ENCODE measurements around the gene BRME1. TPM values are rescaled to one million over a fixed set of nuclear protein-coding genes. Genes with fewer than 3 reads are reported as not detected.
A peak's percentile ranks its signal among the peaks of the same experiment; 100 is the strongest.

Gene BRME1
- total and polyA plus RNA-seq, 2 of the 13 experiments (the other 11 are each of a cell fraction or from before 2014, with no cell fraction given): 0.74 to 1.5 TPM

- no peak for TF ChIP-seq IKZF4 (CRISPR knock-in tag; IDR thresholded peaks at IDR 0.05; ENCODE audit: borderline replicate concordance, low read depth, not compliant biosample characterization)
- TF ChIP-seq ATF1 (CRISPR knock-in tag; IDR thresholded peaks at IDR 0.05): no peak
- TF ChIP-seq FLYWCH1 (CRISPR knock-in tag; IDR thresholded peaks at IDR 0.05): no peak
- TF ChIP-seq GPBP1L1 (CRISPR knock-in tag; IDR thresholded peaks at IDR 0.05): no peak
- peak; percentile 33 for TF ChIP-seq ASH2L (IDR thresholded peaks at IDR 0.05; ENCODE audit: insufficient read length, low read depth, low read length)
- no peak for TF ChIP-seq RNF219 (CRISPR knock-in tag; IDR thresholded peaks at IDR 0.05)
- TF ChIP-seq ZBTB14 (CRISPR knock-in tag; IDR thresholded peaks at IDR 0.05): no peak
- no peak for TF ChIP-seq CBX1 (IDR thresholded peaks at IDR 0.05; ENCODE audit: low read depth)
- no peak for TF ChIP-seq SIN3A (IDR thresholded peaks at IDR 0.05; ENCODE audit: borderline replicate concordance, low read depth, low read length)
- no peak for TF ChIP-seq ZBTB3 (CRISPR knock-in tag; IDR thresholded peaks at IDR 0.05; ENCODE audit: borderline replicate concordance, low read depth)
- TF ChIP-seq CEBPB (IDR thresholded peaks at IDR 0.05; ENCODE audit: borderline replicate concordance, low read depth, low read length): no peak
- no peak for TF ChIP-seq KDM2A (CRISPR knock-in tag; IDR thresholded peaks at IDR 0.05; ENCODE audit: borderline replicate concordance, low read depth)
- TF ChIP-seq HNRNPLL (IDR thresholded peaks at IDR 0.05; ENCODE audit: low read depth, low read length, poor library complexity, severe bottlenecking): no peak
- no peak for TF ChIP-seq TMF1 (CRISPR knock-in tag; IDR thresholded peaks at IDR 0.05; ENCODE audit: low read depth)
- TF ChIP-seq ZFAT (CRISPR knock-in tag; conservative IDR thresholded peaks at IDR 0.05): no peak
- TF ChIP-seq ZBED4 (CRISPR knock-in tag; IDR thresholded peaks at IDR 0.05; ENCODE audit: borderline replicate concordance): no peak
- TF ChIP-seq ZFP41 (CRISPR knock-in tag; IDR thresholded peaks at IDR 0.05; ENCODE audit: borderline replicate concordance): no peak
- no peak for TF ChIP-seq ZNF558 (CRISPR knock-in tag; IDR thresholded peaks at IDR 0.05; ENCODE audit: borderline replicate concordance)
- TF ChIP-seq GPN1 (CRISPR knock-in tag; IDR thresholded peaks at IDR 0.05; ENCODE audit: borderline replicate concordance): no peak
- no peak for TF ChIP-seq ZNF17 (CRISPR knock-in tag; IDR thresholded peaks at IDR 0.05)
- TF ChIP-seq EZH2 (conservative IDR thresholded peaks at IDR 0.05; ENCODE audit: low read depth, low read length): no peak
- no peak for TF ChIP-seq MXI1 (IDR thresholded peaks at IDR 0.05; ENCODE audit: borderline replicate concordance, low read depth, low read length)
- TF ChIP-seq AGO2 (optimal IDR thresholded peaks at IDR 0.05; ENCODE audit: low read depth, low read length): no peak
Measured at GRCh38 chr19:13899393-13899792, 6.5 kb downstream of the BRME1 start (continued).
